ENCODE results near the gene TNFAIP1. TPM values are rescaled to one million over a fixed set of nuclear protein-coding genes. Genes with fewer than 3 reads are reported as not detected.

The TNFAIP1 gene
- total RNA-seq, 1 donor from 2014 or later: 98.0 TPM

DNA sequence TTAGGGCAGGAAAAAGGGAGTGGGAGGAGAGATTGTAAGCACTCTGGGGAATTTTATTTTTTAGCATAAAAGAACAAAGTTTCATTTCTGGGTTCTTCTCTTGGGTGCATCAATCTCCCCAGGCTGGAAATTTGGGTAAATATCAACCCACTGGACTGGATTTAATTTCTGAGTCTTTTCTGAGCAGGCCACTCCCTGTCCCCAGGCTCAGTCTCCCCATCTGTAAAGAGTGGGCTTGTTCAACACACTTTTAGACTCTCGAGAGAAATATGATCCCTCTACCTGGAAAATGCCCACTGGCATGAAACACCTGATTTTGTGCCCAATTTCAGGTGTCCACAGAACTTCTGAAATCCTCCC, 35.2 kb downstream of the TNFAIP1 start:
- DNase-seq (ENCODE audit: low read depth in 2 of 2): no peak

DNA sequence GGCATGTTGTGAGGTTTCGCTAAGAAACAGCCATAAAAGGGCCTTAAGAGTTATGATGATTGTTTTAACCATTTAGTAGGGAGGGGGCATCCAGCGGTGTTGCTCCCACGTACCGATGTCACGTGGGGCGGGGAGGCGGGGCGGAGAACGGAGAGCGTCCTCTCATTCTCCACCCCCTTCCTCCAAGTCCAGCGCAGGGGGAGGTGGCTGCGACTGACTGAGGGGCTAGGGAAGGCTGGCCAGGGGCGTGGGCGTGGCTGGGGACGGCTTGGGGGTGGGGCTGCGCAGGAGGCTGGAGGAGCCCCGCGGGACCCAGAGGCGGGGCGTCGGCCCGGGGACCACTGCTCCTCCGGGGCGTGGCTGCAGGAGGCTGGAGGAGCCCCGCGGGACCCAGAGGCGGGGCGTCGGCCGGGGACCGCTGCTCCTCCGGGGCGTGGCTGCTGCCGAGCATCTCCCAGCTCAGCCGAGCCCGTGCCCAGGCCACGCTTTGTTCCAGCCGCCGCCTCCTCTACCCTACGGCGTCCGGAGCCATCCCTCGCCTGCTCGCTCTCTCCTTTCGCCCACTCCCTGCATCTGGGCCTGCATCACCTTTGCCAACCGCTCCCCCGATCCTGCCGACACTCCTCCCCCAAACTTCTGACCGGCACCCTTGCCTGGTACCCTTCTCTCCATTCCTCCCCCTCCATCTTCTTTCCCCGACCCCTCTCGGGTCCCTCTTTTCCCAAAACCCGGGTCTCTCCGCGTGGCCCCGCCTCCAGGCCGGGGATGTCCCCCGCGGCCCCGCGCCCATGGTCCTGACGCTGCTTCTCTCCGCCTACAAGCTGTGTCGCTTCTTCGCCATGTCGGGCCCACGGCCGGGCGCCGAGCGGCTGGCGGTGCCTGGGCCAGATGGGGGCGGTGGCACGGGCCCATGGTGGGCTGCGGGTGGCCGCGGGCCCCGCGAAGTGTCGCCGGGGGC, 36.0 kb downstream of the TNFAIP1 start, which contains the start of gene SARM1:
TSS of gene SARM1 (plus strand) at position 450 of the 958 bp plus-strand sequence. CDS start at position 789, 339 bp downstream.
- DNase-seq (ENCODE audit: low read depth in 2 of 2): peak; percentile 54 to 59

DNA sequence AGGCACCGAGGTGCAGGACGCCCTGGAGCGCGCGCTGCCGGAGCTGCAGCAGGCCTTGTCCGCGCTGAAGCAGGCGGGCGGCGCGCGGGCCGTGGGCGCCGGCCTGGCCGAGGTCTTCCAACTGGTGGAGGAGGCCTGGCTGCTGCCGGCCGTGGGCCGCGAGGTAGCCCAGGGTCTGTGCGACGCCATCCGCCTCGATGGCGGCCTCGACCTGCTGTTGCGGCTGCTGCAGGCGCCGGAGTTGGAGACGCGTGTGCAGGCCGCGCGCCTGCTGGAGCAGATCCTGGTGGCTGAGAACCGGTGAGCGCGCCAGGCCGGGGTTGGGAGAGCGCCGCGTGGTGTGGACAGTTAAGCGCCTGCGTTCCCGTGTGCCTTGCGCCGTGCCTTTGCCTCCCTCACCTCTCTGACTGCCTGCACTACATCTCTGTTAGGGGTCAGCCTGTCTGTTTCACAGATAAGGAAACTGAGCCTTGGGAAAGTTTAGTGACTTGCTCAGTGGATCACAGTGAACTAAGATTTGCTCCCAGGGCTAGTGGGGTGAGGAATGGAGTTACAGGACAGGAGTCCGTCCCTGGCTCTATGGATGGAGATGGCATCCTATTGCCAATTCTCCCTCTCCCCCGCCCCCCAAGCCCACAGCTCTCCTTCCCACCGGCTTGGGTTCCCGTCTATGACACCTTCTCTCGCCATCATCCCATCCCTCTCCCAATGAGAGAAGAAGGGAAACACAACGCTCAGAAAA, 36.8 kb downstream of the TNFAIP1 start:
- peak; percentile 27 to 56 for DNase-seq (ENCODE audit: low read depth in 2 of 2)

DNA sequence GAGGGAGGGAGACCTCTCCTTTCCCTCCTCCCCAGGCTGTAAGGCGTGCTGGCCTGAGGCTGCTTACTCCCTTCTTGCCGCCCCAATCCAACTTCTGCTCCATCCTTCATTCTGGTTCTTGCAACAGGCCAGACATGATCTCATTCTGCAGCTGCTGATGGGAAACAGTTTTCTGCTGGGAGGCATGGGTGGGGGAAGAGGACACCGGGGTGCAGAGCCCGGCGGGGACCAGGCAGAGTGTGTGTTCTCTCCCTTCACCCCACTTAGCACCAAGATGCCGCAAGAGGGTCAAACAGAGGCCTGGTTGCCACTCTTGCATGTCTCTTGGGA, 37.3 kb downstream of the TNFAIP1 start:
- no peak for DNase-seq (ENCODE audit: low read depth in 2 of 2)

DNA sequence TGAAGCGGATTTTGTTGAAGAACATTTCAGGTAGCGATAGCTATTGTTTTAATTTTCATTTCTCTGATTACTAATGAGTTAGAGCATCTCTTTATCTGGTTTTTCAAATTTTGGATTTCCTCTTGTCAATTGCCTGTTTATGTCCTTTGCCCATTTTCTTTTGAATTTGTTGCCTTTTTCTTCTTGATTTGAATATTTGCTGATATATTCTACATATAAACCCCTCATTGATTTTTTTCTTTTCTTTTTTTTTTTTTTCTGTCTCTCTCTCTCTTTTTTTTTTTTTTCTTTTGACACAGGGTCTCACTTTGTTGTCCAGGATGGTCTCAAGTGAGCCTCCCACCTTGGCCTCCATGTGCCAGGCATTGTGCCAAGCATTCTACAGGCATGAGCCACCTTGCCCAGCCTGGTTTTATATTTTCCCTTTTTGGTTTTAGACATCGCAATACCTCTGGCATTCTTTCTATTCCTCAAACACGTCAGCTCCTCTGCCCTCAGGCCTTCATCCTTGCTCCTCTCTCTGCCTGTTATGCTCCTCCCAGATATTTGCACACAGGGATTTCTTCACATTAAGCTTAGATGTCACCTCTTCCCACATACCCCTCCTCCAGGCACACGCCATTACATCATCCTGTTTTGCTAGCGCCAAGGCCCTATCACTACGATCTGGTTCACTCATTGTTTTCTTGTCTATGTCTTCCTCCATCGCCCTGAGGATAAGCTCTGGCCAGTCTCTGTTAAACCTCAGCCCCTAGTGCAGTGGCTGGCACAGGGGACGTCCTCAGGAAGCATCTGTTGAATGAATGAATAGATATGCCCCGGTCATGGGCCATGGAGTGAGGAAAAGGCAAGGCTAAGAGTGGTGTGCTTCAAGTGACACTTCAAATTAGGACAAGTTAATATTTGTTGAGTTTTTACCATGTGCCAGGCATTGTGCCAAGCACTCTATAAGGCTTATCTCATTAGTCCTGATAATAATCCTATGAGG, 44.5 kb downstream of the TNFAIP1 start:
- peak in 1 of 2 donors; percentile 34 for DNase-seq (ENCODE audit: low read depth in 2 of 2)

DNA sequence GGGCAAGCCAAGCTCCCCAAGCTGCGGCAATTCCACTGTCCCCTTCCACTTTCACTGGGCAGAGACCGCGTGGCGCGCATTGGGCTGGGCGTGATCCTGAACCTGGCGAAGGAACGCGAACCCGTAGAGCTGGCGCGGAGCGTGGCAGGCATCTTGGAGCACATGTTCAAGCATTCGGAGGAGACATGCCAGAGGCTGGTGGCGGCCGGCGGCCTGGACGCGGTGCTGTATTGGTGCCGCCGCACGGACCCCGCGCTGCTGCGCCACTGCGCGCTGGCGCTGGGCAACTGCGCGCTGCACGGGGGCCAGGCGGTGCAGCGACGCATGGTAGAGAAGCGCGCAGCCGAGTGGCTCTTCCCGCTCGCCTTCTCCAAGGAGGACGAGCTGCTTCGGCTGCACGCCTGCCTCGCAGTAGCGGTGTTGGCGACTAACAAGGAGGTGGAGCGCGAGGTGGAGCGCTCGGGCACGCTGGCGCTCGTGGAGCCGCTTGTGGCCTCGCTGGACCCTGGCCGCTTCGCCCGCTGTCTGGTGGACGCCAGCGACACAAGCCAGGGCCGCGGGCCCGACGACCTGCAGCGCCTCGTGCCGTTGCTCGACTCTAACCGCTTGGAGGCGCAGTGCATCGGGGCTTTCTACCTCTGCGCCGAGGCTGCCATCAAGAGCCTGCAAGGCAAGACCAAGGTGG, 45.7 kb downstream of the TNFAIP1 start:
- peak; percentile 27 to 42 for DNase-seq (ENCODE audit: low read depth in 2 of 2)

DNA sequence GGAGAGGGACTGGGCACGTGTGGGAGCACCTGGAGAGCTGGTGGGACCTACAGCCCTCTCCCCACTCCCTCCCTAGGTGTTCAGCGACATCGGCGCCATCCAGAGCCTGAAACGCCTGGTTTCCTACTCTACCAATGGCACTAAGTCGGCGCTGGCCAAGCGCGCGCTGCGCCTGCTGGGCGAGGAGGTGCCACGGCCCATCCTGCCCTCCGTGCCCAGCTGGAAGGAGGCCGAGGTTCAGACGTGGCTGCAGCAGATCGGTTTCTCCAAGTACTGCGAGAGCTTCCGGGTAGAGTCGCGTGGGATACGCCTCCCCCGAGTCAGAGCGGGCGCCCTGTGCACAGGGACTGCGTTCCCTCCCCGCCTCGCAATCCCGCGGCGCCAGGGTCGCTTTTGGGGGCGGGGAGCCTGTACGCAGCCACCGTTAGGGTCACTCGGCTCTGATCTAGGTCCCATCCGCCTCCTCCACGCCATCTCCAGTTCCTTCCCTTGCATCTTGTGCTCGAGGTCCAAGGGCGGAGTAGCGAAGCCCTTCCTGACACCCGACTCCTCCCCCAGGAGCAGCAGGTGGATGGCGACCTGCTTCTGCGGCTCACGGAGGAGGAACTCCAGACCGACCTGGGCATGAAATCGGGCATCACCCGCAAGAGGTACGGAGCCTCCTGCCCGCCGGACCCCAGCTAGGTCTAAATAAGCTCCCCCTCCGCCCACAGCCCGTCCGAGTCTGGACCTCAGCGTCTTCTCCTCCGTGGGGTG, 48.9 kb downstream of the TNFAIP1 start:
- peak; percentile 9 to 30 for DNase-seq (ENCODE audit: low read depth in 2 of 2)

DNA sequence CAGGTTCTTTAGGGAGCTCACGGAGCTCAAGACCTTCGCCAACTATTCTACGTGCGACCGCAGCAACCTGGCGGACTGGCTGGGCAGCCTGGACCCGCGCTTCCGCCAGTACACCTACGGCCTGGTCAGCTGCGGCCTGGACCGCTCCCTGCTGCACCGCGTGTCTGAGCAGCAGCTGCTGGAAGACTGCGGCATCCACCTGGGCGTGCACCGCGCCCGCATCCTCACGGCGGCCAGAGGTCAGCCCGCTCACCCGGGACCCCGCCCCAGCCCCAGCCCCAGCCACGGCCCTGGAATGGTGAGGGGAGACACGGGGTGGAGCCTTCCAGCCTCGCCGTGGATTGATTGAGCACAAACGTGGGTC, 49.5 kb downstream of the TNFAIP1 start:
- DNase-seq (ENCODE audit: low read depth in 2 of 2): no peak

DNA sequence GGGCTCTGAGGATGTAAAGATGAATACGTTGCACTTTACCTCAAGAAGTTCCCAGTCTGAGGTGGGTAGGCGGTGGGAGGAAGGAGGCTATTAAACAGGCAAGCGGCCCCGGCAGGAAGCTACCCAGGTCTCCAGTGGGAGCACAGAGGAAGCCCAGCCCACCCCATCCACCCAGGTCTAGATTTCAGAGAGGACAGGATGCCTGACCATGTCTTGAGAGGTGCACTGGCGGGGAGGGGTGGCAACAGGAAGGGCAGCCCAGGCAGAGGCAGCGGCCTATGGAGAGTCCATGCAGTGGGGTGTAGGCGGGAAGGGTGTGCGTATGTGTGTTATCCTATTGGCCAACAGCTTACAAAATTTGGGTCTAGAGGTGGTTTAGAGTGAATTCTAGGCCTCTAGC, 49.8 kb downstream of the TNFAIP1 start:
- DNase-seq (ENCODE audit: low read depth in 2 of 2): no peak

DNA sequence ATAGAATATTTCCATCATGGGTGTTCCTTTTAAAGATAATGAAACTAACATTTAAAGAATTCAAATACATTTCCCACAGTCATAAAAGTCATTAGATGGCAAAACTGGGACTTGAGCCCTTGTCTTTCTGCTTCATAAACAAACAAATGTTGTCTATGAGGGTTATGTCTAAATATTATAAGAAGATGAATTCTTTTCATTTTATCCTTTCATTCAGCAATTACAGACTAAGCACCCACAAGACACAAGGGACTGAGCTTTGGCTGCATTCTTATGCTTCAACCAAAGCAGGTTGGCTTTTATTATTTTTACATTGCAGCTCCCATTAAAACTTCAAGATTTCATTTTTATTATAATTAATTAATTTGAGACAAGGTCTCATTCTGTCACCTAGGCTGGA, 50.8 kb downstream of the TNFAIP1 start:
- DNase-seq (ENCODE audit: low read depth in 2 of 2): no peak

DNA sequence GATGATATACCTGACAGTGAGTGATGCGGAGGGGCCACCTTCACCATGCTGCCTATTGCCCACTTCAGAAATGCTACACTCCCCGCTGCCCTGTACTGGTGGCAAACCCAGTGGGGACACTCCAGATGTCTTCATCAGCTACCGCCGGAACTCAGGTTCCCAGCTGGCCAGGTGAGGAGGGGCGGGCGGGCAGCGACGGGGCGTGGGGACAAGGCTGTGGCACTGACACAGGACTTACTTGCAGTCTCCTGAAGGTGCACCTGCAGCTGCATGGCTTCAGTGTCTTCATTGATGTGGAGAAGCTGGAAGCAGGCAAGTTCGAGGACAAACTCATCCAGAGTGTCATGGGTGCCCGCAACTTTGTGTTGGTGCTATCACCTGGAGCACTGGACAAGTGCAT, 52.5 kb downstream of the TNFAIP1 start:
- no peak for DNase-seq (ENCODE audit: low read depth in 2 of 2)

DNA sequence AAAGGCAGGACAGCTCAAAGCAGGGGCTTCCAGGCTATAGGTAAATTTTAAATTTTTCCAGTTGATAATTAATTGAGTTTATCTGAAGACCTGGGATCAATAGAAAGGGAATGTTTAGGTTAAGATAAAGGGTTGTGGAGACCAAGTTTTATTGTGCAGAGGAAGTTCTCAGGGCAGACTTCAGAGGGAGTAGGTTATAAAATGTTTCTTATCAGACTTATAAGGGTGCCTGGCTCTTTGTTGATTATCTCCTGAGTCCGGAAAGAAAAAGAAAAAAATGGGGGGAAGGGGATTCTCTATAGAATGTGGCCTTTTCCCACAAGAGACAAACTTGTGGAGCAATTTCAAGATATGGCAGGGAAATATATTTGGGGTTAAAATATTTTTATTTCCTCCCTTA, 54.6 kb downstream of the TNFAIP1 start:
- no peak for DNase-seq (ENCODE audit: low read depth in 2 of 2)

DNA sequence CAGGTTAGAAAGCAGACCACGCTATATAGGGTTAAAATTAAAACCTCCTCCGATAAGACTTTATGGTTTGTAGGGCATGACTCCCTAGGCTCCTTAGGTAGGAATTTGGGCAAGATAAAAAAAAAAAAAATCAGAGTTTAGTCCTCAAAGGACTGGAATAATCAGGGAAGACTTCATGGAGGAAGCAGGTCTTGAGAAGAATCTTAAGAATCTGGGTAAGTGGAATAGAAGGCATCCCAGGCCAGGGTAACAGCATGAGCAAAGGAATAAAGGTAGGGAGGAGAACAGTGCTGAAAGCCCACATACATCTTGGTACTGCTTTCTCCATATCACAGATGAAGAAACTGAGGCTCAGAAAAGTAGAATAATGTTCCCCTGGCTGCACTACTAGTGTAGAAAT, 55.0 kb downstream of the TNFAIP1 start:
- no peak for DNase-seq (ENCODE audit: low read depth in 2 of 2)

DNA sequence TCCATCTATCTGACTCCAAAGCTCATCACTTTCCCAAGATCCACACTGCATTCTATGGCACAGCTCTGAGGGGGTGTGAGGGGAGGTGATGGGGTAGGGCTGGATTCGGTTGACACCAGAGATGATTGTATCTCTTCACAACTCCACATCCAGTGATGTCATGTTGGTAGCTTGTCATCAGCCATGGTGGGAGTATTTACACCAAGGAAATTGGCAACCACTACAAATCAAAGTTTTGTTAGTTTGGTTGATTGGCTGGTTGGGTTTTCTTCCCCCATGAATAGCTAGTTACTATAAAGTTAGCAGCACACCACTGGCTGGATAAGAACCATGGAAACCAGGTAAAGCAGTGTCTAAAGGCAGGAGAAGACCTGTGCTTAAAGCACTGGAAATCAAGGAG, 55.4 kb downstream of the TNFAIP1 start:
- DNase-seq (ENCODE audit: low read depth in 2 of 2): no peak

DNA sequence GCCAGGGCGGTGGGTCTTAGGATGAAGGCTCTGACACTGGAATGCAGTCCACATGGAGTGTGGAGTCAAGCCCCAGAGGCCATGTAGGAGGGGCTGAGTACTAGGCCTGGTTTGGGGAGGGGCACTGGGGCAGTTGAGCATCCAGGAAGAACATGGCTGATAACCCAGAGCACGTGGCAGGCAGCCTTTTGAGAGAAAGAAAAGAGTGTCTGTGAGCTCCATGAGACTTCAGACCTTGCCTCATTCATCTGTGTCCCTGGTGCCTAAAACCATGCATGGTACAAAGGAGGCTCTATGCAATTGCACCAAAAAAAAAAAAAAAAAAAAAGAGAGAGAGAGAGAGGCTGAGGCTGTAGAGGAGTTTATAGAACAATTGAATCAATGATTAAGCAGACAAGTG, 55.8 kb downstream of the TNFAIP1 start:
- DNase-seq (ENCODE audit: low read depth in 2 of 2): no peak

DNA sequence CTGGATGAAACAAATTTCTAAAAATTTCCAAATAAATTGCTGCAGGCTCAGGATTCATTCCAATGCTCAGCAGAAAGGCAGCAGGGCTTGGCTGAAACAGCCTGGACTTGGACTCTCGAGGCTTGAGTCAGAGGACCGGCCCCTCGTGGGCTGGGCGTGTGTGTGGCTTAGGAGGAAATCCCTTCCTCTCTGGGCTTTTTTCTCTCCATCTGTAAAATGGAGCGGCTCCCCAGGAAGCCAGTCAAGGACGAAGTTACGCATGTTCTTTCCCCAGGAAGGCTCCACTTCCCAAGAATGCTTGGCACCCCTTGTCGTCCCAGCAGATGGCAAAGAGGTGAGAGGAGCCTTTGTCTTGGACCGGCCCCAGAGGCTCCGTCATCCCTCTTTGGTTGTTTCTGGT, 56.9 kb downstream of the TNFAIP1 start:
- peak in 1 of 2 donors; percentile 20 for DNase-seq (ENCODE audit: low read depth in 2 of 2)

DNA sequence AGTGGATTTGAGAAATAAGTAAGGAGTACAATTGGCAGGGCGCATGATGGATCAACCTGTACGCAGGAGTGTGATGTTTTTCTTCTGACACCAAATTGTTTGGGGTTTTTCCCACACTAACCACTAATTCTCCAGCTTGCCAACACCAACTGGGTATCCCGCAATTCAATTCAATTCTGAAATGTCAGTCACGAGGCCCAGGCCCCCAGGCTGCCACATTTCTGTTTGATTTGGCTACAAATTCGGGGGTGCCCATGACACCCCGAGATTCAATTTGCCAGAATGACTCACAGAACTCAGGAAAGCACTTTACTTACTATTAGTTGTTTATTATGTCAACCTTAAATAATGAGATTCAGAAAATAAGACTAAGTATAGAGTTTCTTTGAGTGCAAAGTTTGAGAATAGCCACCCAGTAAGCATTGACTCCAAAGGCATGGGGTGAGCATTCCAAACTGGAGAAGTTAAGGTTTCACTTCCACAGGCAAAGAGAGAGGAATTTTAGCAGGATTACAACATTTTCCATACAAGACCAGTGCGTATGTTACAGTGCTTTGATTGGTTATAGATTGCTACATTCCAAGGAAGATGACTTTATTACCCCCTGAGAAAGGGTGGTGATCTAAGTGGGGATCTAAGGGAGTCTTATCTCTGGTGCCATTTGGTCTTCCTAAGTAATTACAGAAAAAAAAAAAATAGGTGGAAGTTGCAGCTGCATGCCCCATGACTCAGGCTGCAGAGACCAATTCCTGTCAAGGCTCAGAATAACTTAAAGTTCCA, 59.0 kb downstream of the TNFAIP1 start:
- DNase-seq (ENCODE audit: low read depth in 2 of 2): peak in 1 of 2 donors; percentile 55

DNA sequence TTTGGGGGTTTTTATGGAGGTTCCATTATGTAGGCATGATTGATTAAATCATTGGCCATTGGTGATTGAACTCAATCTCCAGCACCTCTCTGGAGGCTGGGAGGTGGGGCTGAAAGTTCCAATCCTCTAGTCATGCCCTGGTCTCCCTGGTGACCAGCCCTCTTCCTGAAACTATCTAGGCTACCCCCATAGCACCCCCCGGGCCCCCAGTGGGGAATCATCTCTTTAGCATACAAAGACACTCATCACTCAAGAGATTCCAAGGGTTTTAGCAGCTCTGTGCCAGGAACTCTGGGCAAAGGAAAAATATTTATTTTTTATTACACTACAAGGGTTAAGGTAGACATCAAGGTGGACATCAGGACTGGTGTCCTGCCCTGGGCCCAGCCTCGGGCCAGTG, 59.9 kb downstream of the TNFAIP1 start:
- no peak for DNase-seq (ENCODE audit: low read depth in 2 of 2)

DNA sequence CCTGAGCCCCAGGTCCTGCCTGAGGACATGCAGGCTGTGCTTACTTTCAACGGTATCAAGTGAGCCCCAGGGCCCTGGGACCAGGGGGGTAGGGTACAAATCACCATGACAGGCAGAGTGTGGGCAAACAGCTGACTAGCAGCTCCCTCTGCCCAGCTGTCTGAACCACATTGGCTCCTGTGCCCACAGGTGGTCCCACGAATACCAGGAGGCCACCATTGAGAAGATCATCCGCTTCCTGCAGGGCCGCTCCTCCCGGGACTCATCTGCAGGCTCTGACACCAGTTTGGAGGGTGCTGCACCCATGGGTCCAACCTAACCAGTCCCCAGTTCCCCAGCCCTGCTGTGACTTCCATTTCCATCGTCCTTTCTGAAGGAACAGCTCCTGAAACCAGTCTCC, 60.4 kb downstream of the TNFAIP1 start:
- no peak for DNase-seq (ENCODE audit: low read depth in 2 of 2)
